Right lobe of liver (tissue), 4 donors: Measurements from ENCODE around the gene TUBG2.

Source experiments
- CTCF ChIP-seq, 4 donors: fragments of 200-600 bp in 3 of 4; fragments of 450-650 bp in 1 of 4; IDR thresholded peaks; one replicate each; pipeline versions ENCODE4 v1.5.1 to v1.8.0; 2016 to 2022; ENCODE audit warnings: antibody characterized with exemption in 4 of 4, mild to moderate bottlenecking in 2 of 4
- POLR2A ChIP-seq: fragments of 450-650 bp; IDR thresholded peaks from one replicate; pipeline ENCODE4 v1.6.1; 2017; ENCODE audit warnings: antibody characterized with exemption, mild to moderate bottlenecking
- donor health status: DM: no; HTN: no; CAD: no.
- donor health status: DM: no; HTN: no; CAD: no.
- donor health status: DM: no; HTN: yes; CAD: no.

- TF ChIP-seq POLR2A (no peak), CTCF (IDR thresholded peaks at IDR 0.05) (no peak)
Measured at GRCh38 chr17:42675965-42676423, 16.9 kb downstream of the TUBG2 start.
